GM18909 (cell line): ENCODE data around the gene MEN1.
"Not testable (repeated sequence)": the region's sequence is repeated elsewhere in the genome, so short reads cannot be mapped to it uniquely, and the experiment has no call there.

ENCODE experiments used
- ATAC-seq: cut with Tn5 transposase; IDR thresholded peaks from one replicate; pipeline ENCODE4 v1.9.1; 2021; ENCODE audit warnings: mild to moderate bottlenecking; ENCODE audit not compliant: unreplicated experiment, poor library complexity

MEN1 gene

GRCh38 chr11:64834031-64834722 is 23.8 kb upstream of the MEN1 start:
- no peak for ATAC-seq

GRCh38 chr11:64833509-64833908 is 23.2 kb upstream of the MEN1 start:
- no peak for ATAC-seq

- ATAC-seq, result no peak
These were observed 22.8 kb upstream of the MEN1 start for GRCh38 chr11:64833198-64833502.

- no peak for ATAC-seq
These were observed 22.3 kb upstream of the MEN1 start for GRCh38 chr11:64832467-64833197.

- ATAC-seq, result no peak
These were observed 21.1 kb upstream of the MEN1 start for GRCh38 chr11:64831411-64831891.

- no peak for ATAC-seq
These were observed 19.3 kb upstream of the MEN1 start for GRCh38 chr11:64829536-64830251.

- no peak for ATAC-seq
These were observed 17.1 kb upstream of the MEN1 start for GRCh38 chr11:64827451-64827839.

- no peak for ATAC-seq
These were observed 16.5 kb upstream of the MEN1 start for GRCh38 chr11:64826578-64827450.

GRCh38 chr11:64826062-64826461 is 15.7 kb upstream of the MEN1 start:
- ATAC-seq, result no peak

- ATAC-seq, result no peak
These were observed 13.3 kb upstream of the MEN1 start for GRCh38 chr11:64823568-64824119.

GRCh38 chr11:64817476-64817875 is 7.1 kb upstream of the MEN1 start:
- ATAC-seq, result no peak

GRCh38 chr11:64815433-64815832 is 5.1 kb upstream of the MEN1 start:
- ATAC-seq, result not testable (repeated sequence)

- peak; percentile 65 for ATAC-seq
These were observed 4.4 kb upstream of the MEN1 start for GRCh38 chr11:64814712-64815187.

- ATAC-seq, result no peak
These were observed 3.5 kb upstream of the MEN1 start for GRCh38 chr11:64813826-64814225.

- peak; percentile 9 for ATAC-seq
These were observed 531 bp upstream of the MEN1 start for GRCh38 chr11:64810891-64811272.

GRCh38 chr11:64809781-64810241 is 540 bp downstream of the MEN1 start:
- no peak for ATAC-seq

GRCh38 chr11:64805481-64805880 is 4.9 kb downstream of the MEN1 start:
- no peak for ATAC-seq

- no peak for ATAC-seq
These were observed 5.8 kb downstream of the MEN1 start for GRCh38 chr11:64804346-64805210.

- ATAC-seq, result no peak
These were observed 6.5 kb downstream of the MEN1 start for GRCh38 chr11:64803846-64804345.
